Keratinocyte (primary cell): Measurements from ENCODE around the gene PPP2R5C.

Source experiments
- EZH2 ChIP-seq: IDR thresholded peaks from one replicate; pipeline ENCODE4 v1.6.1; 2012; ENCODE audit warnings: inconsistent platforms, mild to moderate bottlenecking, low read length, moderate library complexity
- TF ChIP-seq, protein P1 (sequence below), 3 experiments: IDR thresholded peaks in 1 of 3; conservative IDR thresholded peaks in 1 of 3; optimal IDR thresholded peaks in 1 of 3; 2 replicates in 2 of 3; 3 replicates in 1 of 3; pipeline versions ENCODE3 to v1.5.1; 2011; ENCODE audit warnings: low read length in 3 of 3, mild to moderate bottlenecking in 3 of 3, moderate library complexity in 2 of 3, control low read depth in 1 of 3, inconsistent platforms in 1 of 3; ENCODE audit not compliant: insufficient read depth in 2 of 3; ENCODE audit errors: extremely low read depth in 1 of 3

DNA sequence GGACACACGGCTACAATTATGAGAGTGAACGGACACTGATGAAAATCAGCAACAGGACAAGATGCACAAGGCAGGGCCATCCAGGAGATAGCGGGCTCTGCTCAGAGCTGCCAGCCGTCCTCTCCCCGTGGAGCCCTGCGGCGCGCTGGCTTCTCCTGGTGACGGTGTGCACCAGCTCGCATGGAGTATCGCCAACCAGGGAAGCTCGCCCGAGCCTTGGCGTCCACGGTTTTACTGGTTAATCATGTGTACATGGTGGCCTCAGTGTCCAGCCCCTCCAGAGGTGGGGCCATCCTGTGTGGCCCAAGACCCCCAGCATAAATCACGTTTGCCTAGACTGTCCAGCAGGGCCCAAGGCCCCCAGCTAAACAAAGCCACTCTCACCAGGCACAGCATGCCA lies 171.7 kb downstream of the PPP2R5C start:
- TF ChIP-seq, protein P1, sequence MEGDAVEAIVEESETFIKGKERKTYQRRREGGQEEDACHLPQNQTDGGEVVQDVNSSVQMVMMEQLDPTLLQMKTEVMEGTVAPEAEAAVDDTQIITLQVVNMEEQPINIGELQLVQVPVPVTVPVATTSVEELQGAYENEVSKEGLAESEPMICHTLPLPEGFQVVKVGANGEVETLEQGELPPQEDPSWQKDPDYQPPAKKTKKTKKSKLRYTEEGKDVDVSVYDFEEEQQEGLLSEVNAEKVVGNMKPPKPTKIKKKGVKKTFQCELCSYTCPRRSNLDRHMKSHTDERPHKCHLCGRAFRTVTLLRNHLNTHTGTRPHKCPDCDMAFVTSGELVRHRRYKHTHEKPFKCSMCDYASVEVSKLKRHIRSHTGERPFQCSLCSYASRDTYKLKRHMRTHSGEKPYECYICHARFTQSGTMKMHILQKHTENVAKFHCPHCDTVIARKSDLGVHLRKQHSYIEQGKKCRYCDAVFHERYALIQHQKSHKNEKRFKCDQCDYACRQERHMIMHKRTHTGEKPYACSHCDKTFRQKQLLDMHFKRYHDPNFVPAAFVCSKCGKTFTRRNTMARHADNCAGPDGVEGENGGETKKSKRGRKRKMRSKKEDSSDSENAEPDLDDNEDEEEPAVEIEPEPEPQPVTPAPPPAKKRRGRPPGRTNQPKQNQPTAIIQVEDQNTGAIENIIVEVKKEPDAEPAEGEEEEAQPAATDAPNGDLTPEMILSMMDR (optimal IDR thresholded peaks at IDR 0.05 in 1 of 3, IDR thresholded peaks at IDR 0.05 in 1 of 3, conservative IDR thresholded peaks at IDR 0.05 in 1 of 3; ENCODE audit: extremely low read depth in 1 of 3, insufficient read depth in 2 of 3, low read length in 3 of 3), result no peak
- no peak for TF ChIP-seq EZH2
